GM12801 (cell line): Measurements from ENCODE around the gene KCNQ1.

ENCODE experiments used
- TF ChIP-seq, protein P1 (sequence below): IDR thresholded peaks from one replicate; pipeline ENCODE4 v1.5.1; 2011; ENCODE audit warnings: control low read depth; ENCODE audit not compliant: insufficient read length; ENCODE audit errors: extremely low read depth

KCNQ1 gene

DNA sequence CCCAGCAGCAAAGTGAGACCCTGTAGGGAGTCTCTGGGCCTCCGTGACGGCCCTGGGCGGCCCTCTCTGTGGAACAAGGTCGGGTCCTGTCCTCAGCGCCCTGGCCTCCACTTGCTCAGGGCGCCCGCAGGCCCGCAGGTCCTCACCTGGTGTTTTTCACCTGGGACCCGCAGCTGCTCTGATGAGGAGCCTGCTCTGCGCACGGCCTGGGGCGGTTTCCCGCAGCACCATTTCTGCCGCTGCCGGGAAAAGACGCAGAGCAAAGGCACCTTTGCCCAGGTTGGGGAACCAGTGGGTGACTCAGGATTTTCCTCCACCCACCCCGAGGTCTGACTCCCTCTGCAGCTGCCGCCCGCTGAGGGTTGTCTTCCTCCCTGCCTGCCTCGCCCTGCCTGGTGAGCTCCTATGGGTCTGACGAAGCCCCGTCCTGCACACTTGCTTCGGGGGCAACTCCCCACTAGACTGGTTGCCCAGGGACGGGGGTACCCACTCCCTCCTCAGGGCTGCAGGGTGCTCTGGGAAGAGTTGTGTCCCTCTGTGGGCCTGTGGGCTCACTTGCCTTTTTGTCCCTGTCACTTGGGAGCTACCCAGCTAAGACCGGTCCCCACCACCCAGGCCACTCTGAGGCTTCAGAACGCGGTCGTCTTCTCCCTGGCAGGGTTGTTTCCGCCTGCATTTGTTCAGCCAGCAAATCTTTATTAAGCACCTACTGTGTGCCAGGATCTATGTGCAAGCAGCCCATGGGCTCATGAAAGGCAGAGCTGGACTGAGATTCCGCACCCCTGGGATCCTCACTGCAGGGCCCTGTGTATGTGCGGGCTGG lies 89.5 kb downstream of the KCNQ1 start:
- TF ChIP-seq, protein P1, sequence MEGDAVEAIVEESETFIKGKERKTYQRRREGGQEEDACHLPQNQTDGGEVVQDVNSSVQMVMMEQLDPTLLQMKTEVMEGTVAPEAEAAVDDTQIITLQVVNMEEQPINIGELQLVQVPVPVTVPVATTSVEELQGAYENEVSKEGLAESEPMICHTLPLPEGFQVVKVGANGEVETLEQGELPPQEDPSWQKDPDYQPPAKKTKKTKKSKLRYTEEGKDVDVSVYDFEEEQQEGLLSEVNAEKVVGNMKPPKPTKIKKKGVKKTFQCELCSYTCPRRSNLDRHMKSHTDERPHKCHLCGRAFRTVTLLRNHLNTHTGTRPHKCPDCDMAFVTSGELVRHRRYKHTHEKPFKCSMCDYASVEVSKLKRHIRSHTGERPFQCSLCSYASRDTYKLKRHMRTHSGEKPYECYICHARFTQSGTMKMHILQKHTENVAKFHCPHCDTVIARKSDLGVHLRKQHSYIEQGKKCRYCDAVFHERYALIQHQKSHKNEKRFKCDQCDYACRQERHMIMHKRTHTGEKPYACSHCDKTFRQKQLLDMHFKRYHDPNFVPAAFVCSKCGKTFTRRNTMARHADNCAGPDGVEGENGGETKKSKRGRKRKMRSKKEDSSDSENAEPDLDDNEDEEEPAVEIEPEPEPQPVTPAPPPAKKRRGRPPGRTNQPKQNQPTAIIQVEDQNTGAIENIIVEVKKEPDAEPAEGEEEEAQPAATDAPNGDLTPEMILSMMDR, result no peak

DNA sequence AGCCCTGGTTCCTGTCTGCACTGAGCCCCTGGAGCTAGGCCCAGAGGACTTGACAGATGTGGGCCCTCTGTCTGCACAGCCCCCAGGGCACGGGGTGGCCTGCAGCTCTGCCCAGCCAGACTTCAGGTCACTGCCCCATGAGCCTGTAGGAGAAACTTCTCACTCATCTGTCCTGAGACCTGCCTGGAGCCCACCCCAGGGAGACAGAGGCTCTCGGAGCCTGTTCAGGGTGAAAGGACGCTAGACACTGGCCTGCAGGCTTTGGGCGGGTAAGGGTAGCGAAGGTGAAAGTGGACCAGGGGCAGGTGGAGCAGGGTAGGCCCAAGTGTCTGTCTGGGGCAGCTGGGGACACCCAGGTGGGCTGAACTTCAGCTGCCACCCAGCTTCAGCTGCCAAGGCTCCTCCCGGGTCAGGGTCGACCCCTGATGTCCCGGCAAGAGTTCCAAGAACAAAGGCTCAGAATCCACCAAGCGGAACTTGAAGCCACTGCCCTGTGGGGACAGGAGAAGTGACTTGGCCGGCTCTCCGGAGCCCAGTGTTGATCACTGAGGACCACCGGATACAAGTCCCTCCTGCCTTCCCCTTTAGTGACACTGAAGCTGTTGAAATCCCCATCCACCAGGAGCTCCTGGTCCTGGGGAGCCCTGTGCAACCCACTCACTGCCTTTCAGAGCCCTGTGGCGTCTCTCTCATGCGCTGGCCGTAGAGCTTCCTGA lies 90.3 kb downstream of the KCNQ1 start:
- TF ChIP-seq, protein P1, result no peak

DNA sequence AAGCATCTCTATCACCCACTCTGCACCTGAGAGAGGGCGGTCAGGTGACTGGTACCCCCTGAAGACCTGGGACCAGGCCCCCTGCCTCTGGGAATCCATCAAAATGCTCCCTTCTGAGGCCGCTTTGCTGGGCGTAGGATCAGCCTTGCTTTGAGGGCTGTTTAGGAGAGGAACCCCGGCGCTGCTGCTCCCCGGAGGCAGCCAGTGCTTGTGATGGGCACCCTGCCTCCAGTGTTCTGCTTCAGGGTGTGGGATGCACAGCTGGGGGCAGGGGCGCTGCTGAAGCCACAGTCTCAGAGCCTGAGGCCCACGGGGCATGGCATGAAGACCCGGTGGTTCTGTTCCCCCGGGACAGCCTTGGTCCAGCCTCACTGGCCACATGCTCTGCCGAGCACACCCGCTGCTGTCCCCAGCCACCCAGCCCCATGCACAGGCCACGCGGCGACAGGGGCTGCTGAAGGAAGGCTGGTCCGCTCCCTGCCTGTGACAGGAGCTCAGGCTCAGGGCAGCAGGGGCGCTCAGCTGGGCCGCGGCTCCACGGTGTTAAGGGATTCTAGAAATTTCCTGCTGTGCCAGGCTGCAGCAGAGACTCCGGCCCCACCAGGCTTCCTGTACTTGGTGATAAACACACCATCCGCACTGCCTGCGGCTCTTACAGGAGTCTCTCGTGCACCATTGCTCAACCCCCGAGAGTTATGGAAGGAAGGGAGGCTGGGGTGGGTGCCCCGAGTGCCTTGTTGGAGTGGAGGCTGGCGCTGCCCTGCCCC lies 91.0 kb downstream of the KCNQ1 start:
- TF ChIP-seq, protein P1, result no peak

DNA sequence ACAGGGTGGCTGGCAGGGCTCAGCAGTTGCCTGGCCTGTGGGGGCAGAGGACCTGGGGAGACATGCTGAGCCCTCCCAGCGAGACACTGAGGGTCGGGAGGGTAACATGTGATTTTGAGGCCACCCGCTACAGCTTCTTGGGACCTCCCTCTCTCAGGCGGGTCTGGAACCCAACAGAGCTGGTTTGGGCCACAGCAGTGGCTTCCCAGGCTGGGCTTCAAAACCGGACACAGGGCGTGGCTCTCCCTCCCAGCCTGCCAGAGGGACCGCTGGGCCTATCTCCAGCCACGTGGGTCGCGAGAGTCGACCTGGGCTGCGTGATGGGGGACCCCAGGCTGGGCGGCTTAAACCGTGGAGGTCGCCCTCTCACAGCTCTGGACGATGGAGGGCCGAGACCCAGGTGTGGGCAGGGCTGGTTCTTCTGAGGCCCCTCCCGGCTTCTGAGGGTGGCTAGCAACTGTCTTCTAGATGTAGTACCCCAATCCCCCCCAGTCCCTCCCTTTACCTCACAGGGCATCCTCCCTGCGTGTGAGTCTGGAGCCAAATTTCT lies 91.7 kb downstream of the KCNQ1 start:
- TF ChIP-seq, protein P1, result no peak

DNA sequence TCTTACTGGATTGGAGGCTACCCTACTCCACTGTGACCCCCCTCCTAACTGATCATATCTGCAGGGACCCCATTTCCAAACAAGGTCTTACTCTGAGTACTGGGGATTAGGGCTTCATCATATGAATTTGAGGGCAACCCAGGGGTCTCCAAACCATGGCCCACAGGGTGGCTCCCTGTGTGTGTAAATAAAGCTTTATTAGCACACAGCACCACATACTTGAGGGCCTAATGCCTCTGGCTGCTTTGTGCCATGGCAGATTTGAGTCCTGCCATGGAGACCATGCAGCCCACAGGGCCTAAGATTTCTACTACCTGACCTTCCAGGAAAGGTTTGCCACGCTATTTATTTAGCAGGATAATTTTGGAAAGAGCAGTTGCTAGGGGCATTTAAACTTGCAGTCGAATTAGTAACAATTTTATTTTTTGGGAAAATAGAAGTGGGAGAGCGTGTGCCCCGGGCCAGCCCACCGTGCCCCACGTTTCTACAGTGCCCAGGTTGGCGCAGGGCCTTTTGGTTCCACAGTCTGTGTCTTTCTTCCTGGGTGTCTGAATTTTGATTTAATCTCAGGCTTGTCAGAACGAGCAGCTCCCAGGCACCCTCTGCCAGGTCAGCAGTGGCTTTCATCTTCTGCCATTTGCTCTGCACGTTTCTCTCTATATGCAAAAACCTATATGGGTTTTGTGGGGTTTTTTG lies 92.3 kb downstream of the KCNQ1 start:
- TF ChIP-seq, protein P1, result no peak

DNA sequence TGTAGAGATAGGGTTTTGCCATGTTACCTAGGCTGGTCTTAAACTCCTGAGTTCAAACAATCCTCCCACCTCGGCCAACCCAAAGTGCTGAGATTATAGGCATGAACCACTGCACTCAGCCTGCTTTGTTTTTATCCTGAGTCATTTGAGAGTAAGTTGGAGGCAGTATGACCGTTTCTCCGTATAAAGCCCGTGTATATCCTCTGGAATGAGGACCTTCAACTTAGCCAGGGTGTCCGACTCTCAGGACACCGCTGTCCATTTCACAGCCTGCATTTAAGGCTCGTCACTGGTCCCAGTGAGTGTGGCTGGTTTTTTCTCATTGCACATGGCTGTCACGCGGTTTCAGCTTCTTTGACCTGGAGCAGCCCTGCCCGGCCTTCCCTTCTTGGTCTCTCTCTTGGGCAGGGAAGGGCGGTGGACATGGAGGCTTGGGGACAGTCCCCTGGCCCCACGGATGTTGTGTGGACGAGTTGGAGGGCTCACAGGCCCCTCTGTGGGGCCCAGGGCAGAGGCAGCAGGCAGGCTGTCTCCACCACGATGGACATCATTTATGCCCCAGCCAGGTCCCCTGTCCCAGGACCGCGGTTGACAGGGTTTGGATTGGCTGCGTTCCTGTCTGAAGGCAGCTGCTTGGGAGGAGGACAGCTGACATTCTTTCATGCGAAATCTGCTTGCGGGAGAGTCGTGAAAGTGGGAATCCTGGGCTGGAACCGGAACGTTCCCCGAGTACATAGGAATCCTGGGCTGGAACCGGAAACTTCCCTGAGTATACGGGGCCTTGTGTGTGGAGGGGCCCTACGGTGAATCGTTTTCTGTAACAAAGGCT lies 93.3 kb downstream of the KCNQ1 start:
- TF ChIP-seq, protein P1, result no peak
